Measurements from ENCODE around the gene RAD51B.

DNA sequence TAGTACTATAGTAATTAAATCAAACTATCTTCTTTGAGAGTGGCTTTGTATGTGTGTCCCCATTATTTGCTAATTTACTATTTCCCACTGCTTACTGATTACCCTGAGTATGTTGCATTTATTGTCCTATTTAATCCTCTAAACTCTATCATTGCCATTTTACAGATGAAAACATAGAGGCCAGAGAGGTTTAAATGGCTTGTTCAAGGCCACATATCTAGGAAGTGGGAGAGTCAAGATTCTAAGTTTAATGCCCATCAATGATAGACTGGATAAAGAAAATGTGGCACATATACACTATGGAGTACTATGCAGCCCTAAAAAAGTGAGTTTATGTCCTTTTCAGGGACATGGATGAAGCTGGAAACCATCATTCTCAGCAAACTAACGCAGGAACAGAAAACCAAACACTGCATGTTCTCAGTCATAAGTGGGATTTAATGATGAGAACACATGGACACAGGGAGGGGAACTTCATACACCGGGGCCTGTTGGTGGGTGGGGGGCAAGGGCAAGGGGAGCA lies 553.6 kb downstream of the RAD51B start:
- TF ChIP-seq, protein P1, sequence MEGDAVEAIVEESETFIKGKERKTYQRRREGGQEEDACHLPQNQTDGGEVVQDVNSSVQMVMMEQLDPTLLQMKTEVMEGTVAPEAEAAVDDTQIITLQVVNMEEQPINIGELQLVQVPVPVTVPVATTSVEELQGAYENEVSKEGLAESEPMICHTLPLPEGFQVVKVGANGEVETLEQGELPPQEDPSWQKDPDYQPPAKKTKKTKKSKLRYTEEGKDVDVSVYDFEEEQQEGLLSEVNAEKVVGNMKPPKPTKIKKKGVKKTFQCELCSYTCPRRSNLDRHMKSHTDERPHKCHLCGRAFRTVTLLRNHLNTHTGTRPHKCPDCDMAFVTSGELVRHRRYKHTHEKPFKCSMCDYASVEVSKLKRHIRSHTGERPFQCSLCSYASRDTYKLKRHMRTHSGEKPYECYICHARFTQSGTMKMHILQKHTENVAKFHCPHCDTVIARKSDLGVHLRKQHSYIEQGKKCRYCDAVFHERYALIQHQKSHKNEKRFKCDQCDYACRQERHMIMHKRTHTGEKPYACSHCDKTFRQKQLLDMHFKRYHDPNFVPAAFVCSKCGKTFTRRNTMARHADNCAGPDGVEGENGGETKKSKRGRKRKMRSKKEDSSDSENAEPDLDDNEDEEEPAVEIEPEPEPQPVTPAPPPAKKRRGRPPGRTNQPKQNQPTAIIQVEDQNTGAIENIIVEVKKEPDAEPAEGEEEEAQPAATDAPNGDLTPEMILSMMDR (IDR thresholded peaks at IDR 0.05; ENCODE audit: low read length), result no peak
- no peak for TF ChIP-seq EZH2 (optimal IDR thresholded peaks at IDR 0.05; ENCODE audit: low read depth, low read length)
